Stimulated activated CD4-positive, alpha-beta T cell treated with anti-CD3 and anti-CD28 coated beads, Interleukin-12 subunit alpha, Interleukin-12 subunit beta, amount 100 ng/mL, for 24 hours (primary cell): Measurements from ENCODE around the gene SLC12A6.
"Not testable (repeated sequence)": the region's sequence is repeated elsewhere in the genome, so short reads cannot be mapped to it uniquely, and the experiment has no call there.

Experiments
- DNase-seq, 2 experiments: peaks; one replicate each; pipeline ENCODE4 v3.0.0-alpha.2; 2020; ENCODE audit warnings: low read depth in 2 of 2

SLC12A6 gene

DNA sequence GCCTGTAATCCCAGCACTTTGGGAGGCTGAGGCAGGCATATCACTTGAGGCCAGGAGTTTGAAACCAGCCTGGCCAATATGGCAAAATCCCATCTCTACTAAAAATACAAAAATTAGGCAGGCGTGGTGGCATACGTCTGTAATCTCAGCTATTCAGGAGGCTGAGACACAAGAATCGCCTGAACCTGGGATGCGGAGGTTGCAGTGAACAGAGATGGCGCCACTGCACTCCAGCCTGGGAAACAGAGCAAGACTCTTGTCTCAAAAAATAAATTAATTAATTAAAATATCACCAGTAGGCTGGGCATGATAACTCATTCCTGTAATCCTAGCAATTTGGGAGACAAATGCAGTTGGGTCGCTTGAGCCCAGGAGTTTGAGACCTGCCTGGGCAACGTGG lies 144.3 kb downstream of the SLC12A6 start:
- DNase-seq, result not testable (repeated sequence)

DNA sequence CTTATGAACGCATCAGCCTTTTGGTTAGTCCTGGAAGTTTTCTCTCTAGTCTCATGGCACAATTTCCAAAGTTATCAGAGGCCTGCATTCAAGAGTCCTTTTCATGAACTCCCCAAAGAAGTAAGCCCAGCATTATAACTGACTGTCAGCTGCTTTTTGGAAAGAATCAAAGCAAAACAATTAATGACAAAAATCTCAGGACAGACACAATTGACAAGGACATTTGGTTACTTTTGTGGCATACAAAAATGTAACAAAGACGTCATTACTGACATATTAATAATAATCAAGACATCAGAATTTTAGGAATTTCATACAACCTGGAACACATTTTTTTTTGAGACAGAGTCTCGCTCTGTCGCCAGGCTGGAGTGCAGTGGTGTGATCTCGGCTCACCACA lies 148.9 kb downstream of the SLC12A6 start:
- no peak for DNase-seq

DNA sequence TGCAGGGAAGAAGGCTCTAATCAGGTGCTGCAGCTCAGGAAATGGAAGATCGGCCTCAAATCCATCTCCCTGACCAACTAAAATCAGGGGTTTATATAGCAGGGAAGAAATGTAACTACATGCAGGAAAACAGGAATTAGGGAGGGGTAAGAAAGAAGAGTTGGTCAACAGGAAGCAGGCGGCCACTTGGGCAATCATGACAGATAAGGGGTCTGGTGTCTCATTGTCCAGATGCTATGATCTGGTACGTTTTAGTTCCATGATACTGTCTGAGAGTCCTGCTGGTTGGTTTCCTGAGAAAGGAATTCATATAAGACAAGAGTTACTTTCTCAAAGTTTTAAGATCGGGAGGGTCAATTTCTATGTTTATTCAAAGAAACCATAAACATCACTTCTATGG lies 151.9 kb downstream of the SLC12A6 start:
- no peak for DNase-seq

- no peak for DNase-seq
These were observed 154.6 kb downstream of the SLC12A6 start for GRCh38 chr15:34182942-34183341.
